Stimulated activated memory B cell treated with anti-CD40 and anti-IgM and Interleukin-4, amounts not matched to agents 10 μg/mL and 1 μg/mL and 100 μg/mL, for 72 hours (primary cell): ENCODE data around the gene FZD10.

Source experiments
- ATAC-seq: fragments of 150-1000 bp; cut with Tn5 transposase; 2 replicates; pipeline ENCODE4 v1.10.0; 2021
- H3K27ac Mint-ChIP-seq: one replicate; pipeline ENCODE4 v1.8.0; 2022; ENCODE audit warnings: mild to moderate bottlenecking, mixed read lengths
- H3K27me3 Mint-ChIP-seq: one replicate; pipeline ENCODE4 v1.8.0; 2022; ENCODE audit warnings: mixed read lengths
- H3K36me3 Mint-ChIP-seq: one replicate; pipeline ENCODE4 v1.8.0; 2022; ENCODE audit warnings: mixed read lengths
- H3K4me1 Mint-ChIP-seq: one replicate; pipeline ENCODE4 v1.8.0; 2022; ENCODE audit warnings: mixed read lengths
- H3K4me3 Mint-ChIP-seq: one replicate; pipeline ENCODE4 v1.8.0; 2022; ENCODE audit warnings: mild to moderate bottlenecking, moderate library complexity, mixed read lengths
- H3K9me3 Mint-ChIP-seq: one replicate; pipeline ENCODE4 v1.8.0; 2022; ENCODE audit warnings: mixed read lengths

The FZD10 gene, protein sequence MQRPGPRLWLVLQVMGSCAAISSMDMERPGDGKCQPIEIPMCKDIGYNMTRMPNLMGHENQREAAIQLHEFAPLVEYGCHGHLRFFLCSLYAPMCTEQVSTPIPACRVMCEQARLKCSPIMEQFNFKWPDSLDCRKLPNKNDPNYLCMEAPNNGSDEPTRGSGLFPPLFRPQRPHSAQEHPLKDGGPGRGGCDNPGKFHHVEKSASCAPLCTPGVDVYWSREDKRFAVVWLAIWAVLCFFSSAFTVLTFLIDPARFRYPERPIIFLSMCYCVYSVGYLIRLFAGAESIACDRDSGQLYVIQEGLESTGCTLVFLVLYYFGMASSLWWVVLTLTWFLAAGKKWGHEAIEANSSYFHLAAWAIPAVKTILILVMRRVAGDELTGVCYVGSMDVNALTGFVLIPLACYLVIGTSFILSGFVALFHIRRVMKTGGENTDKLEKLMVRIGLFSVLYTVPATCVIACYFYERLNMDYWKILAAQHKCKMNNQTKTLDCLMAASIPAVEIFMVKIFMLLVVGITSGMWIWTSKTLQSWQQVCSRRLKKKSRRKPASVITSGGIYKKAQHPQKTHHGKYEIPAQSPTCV

DNA sequence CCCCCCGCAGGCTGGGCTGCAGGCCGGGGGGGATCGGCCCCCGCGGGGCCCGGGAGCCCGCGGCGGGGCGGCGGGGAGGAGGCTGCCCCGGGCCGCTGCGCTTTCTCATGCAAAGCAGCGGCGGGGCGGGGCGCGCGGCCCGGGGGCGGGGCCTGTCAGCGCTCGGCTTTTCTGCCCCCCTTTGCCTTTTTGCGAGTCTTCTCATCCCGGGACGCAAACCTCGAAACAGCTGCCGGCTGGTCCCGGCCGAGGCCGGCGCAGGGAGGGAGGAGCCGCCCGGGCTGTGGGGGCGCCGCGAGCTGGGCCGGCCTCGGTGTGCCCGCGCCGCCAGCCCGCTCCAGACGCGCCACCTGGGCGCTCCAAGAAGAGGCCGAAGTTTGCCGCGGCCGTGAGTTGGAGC is at the start of gene FZD10:
TSS of gene FZD10 (plus strand) at position 198 of the 400 bp plus-strand sequence. CDS start 479 bp downstream, outside the sequence.
- Mint-ChIP-seq H3K27ac (no peak within 1 kb of the TSS), H3K36me3 (peaks cover 5% of the 10 kb centered on the region)
- ATAC-seq: no peak

DNA sequence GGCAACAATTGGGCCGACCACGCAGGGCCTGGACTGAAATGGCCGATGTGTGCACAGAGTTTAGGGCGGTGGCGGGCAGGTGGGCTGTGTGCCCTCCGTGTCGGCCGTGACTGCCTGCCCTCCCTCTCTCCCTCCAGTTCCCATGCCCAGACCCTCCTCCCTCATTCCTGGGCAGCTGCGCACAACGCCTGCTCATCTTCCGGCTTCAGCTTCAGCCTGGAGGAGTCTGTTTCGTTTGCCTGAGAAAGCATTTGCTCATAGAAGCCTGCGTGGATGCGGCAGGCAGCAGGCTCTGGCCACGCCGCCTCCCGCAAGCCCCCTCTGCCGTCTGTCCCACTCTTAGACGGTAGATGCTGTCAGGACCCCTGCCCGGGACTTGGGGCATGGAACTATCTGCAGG is 47.3 kb upstream of the FZD10 start:
- Mint-ChIP-seq H3K27ac (no peak overlapping the region), H3K4me3 (no peak overlapping the region), H3K4me1 (no peaks in the 10 kb centered on the region), H3K9me3 (peaks cover 11% of the 10 kb centered on the region), H3K27me3 (no peaks in the 10 kb centered on the region), H3K36me3 (no peaks in the 10 kb centered on the region)
- ATAC-seq: no peak

More for the DNA sequence above, at the start of gene FZD10:
- H3K4me3 Mint-ChIP-seq: peak within 1 kb of the TSS; percentile 37
- no peaks in the 10 kb centered on the region for H3K4me1 Mint-ChIP-seq
- H3K9me3 Mint-ChIP-seq: peaks cover under 1% of the 10 kb centered on the region
- peaks cover 27% of the 10 kb centered on the region for H3K27me3 Mint-ChIP-seq

DNA sequence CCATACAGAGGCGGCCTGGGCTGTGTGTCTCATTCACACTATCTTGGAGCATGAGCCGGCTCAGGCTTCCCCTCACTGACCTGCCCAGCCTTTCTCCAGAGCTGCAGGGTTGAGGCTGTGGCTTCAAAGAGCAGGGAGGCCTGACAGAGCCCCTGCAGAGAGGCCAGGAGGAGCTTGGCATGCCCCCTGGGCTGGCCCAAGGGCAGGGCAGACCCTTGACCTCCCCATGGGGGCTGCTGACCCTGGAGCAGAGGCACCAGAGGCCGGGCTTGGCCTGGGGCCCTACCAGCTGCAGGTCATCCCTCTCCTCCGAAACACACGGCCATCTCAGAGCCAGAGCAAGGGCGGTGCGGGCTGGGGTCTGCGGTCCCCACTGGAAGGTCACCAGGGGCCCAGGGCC is 46.6 kb upstream of the FZD10 start:
- Mint-ChIP-seq H3K36me3 (no peaks in the 10 kb centered on the region), H3K4me3 (no peak overlapping the region), H3K9me3 (peaks cover 7% of the 10 kb centered on the region), H3K27ac (no peak overlapping the region), H3K4me1 (no peaks in the 10 kb centered on the region), H3K27me3 (peaks cover 7% of the 10 kb centered on the region)
- ATAC-seq: no peak

DNA sequence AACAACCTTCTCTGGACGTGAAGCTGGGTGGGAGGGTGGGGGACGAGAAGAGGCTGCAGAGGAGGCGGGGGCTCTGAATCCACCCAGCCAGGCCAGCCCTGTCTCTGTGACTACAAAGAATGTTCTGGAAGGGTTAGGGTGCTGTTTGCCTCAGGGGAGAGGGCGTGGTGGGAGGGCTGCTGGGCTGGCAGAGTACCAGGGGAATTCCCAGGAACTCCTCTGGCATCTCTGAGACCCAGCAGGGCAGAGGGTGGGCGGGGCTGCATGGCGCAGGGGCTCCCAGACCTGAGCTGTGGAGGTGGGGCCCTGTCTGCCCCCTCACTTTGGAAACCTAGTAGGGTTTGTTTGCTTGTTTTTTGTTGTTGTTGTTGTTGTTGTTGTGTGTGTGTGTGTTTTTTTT is 45.5 kb upstream of the FZD10 start:
- Mint-ChIP-seq H3K27me3 (peaks cover 10% of the 10 kb centered on the region), H3K4me1 (no peaks in the 10 kb centered on the region), H3K36me3 (no peaks in the 10 kb centered on the region), H3K4me3 (no peak overlapping the region), H3K9me3 (peaks cover 7% of the 10 kb centered on the region), H3K27ac (no peak overlapping the region)
- no peak for ATAC-seq

DNA sequence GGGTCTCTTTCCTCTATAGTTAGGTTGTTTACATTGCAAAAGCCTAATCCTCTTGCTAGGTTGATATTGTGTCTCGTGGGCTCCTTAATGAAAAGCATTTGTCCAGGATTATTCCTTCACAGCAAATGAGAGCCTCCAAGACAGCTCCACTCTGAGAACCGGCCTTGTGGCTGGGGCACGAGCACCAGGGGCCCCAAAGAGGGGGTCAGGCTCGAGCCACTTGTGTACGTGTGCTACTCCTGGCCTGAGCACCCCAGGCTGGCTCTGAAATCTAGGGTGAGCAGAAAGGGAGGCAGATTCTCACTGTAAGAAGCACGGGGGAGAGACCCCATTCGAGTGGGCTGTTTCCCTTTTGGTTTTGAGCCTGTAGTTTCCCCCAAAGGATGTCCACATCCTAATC is 45.0 kb upstream of the FZD10 start:
- Mint-ChIP-seq H3K4me3 (no peak overlapping the region), H3K4me1 (no peaks in the 10 kb centered on the region), H3K36me3 (no peaks in the 10 kb centered on the region), H3K27ac (no peak overlapping the region), H3K9me3 (peaks cover 7% of the 10 kb centered on the region), H3K27me3 (peaks cover 10% of the 10 kb centered on the region)
- ATAC-seq: no peak

DNA sequence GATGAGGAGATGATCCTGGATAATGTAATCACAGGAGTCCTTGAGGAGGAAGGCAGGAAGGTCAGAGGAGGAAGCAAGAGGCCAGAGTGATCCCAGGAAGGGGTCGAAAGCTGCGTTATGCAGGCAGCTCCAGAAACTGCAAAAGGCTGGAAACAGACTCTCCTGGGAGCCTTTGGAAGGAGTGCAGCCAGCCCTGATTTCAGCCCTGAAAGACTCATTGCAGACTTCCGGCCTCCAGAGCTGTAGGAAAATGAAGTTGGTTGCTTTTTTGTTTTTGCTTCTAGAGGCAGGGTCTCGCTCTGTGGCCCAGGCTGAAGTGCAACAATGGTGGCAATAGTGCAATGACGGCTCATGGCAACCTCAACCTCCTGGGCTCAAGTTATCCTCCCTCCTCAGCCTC is 44.6 kb upstream of the FZD10 start:
- Mint-ChIP-seq H3K9me3 (peaks cover 7% of the 10 kb centered on the region), H3K27me3 (peaks cover 10% of the 10 kb centered on the region), H3K4me3 (no peak overlapping the region), H3K27ac (no peak overlapping the region), H3K36me3 (no peaks in the 10 kb centered on the region), H3K4me1 (no peaks in the 10 kb centered on the region)
- no peak for ATAC-seq

DNA sequence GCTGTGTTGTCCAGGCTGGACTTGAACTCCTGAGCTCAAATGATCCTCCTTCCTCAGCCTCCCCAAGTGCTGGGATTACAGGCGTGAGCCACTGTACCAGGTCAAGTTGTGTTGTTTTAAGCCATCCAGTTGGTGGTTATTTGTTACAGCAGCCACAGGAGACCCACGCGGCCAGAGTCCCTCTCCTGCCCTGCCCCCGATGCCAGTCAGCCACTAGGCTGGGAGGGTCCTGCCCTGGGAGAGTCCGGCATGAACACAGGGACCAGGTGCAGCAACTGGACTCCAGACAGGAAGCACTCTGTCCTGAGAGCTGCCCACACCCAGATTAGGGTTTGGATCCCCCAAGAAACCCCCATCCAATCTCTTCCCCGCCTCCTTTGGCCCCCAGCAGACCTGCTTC is 44.1 kb upstream of the FZD10 start:
- Mint-ChIP-seq H3K4me1 (no peaks in the 10 kb centered on the region), H3K9me3 (peaks cover 7% of the 10 kb centered on the region), H3K27ac (no peak overlapping the region), H3K36me3 (no peaks in the 10 kb centered on the region), H3K27me3 (peaks cover 10% of the 10 kb centered on the region), H3K4me3 (no peak overlapping the region)
- no peak for ATAC-seq

DNA sequence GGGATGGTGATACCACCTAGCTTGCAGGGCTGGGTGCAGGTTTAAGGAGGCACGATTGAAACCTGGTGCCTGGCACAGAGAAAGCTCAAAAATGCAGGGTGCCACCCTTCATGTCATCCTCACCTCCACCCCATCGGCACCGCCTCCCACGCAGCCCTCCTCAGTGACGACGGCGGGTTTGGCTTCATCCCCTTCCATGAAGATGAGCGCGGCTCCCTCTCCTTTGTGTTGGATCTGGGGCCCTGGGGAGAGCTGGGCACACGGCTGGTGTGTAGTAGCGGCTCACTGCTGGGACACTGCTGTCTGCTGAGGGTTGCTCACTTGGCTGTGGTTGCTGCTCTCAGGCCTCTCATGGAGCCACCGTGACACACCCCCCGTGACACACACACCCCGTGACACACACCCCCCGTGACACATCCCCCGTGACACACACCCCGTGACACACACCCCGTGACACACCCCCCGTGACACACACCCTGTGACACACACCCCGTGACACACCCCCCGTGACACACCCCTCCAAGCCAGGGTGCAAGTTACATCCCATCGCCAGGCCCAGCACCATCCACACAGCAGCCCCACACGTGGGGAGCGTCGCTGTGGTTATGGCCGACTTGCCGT is 42.9 kb upstream of the FZD10 start:
- Mint-ChIP-seq H3K27me3 (peaks cover 10% of the 10 kb centered on the region), H3K4me3 (no peak overlapping the region), H3K4me1 (no peaks in the 10 kb centered on the region), H3K36me3 (no peaks in the 10 kb centered on the region), H3K27ac (no peak overlapping the region), H3K9me3 (peaks cover 4% of the 10 kb centered on the region)
- peak; percentile 59 for ATAC-seq

DNA sequence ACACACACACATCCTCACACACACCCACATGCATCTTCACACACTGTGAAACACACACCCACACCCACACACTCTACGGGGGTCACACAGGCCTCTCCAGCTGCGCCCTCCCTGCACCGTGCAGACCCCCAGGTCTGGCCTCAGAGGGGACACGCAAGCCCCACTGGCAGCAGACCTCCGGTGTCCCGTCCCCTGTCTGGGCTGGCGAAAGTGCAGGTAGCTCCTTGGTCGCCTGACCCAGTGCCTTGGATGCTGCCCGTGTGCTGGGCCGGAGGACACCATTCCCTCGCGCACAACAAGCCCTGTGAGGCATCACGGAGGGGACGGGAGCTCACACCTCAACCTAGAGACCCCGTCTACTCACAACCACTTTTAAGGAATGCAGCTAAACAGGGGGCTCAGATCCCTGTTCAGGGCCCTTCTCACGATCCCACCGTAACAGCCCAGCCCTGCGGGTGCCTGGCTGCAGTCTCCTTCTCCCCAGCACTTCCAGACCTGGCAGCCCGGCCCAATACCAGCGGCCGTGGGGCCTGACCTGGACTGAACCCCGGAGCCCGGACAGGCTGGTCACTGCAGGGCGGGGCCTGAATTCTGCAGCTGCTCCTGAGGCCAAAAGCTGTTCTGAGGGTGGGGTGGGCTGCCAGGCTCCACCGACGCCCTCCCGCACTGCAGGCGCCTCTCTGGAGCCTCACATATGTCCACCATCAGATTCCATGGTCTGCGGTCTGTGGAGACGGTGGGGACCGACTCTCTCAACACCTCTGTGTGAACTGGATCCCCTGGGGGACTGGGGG is 42.1 kb upstream of the FZD10 start:
- H3K4me1 Mint-ChIP-seq: no peaks in the 10 kb centered on the region
- no peak overlapping the region for H3K4me3 Mint-ChIP-seq
- H3K27ac Mint-ChIP-seq: no peak overlapping the region
- peaks cover 4% of the 10 kb centered on the region for H3K9me3 Mint-ChIP-seq
- no peak for ATAC-seq
- peaks cover 10% of the 10 kb centered on the region for H3K27me3 Mint-ChIP-seq
- no peaks in the 10 kb centered on the region for H3K36me3 Mint-ChIP-seq

DNA sequence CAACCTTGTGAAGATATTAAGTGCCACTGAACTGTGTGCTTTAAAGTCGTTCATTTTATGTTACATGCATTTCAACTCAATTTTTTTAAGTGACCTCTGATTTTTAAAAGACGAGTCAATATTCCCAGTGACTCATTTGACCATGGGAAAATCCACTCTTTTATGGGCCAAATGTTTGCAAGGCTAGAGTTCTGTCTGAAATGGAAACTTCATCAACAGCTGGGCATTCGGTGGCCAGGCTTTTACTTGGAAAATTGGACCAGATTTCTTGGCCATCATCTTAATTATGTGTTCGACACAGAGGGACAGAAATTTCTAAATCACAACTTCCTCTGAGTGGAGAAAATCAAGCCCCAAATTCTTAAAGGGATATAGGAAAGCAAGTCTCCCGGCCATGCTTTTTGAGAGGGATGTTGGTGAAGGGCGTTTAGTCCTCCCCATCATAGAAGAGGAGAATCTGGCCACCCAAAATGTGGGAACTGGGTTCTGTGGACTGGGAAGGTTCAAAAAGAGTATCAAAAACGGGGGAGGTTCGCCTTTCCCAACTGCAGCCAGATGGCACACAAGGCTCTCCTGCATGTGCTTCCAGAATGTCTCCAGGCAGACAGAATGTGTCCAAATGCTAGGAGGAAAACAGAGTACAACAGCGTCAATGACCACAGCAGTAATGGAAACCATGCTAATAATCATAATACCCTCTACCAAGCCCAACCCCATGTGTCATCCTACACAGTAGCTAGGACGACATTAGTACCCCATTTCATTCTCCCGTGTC is 40.9 kb upstream of the FZD10 start:
- no peak for ATAC-seq
- Mint-ChIP-seq H3K4me1 (no peaks in the 10 kb centered on the region), H3K9me3 (peaks cover 7% of the 10 kb centered on the region), H3K27ac (no peak overlapping the region), H3K27me3 (peaks cover 10% of the 10 kb centered on the region), H3K4me3 (no peak overlapping the region), H3K36me3 (no peaks in the 10 kb centered on the region)

DNA sequence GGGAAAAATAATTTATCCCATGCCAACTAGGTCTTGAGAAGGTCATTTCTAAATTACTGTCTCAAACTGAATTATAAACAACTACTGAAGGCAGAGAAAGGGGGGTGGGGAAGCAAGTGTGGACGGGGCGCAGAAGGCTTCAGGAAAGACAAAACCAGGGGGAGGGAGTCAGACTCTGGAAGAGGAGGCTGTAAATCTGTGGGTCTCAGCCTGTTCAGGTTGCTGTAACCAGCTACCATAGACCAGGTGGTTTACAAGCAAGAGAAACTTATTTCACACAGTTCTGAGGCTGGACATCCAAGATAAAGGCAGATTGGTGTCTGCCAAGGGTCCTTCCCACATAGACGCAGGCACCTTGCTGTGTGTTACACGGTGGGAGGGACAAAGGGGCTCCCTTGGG is 39.9 kb upstream of the FZD10 start:
- H3K27me3 Mint-ChIP-seq: peaks cover 10% of the 10 kb centered on the region
- H3K27ac Mint-ChIP-seq: no peak overlapping the region
- H3K4me3 Mint-ChIP-seq: no peak overlapping the region
- no peaks in the 10 kb centered on the region for H3K4me1 Mint-ChIP-seq
- no peak for ATAC-seq
- H3K36me3 Mint-ChIP-seq: no peaks in the 10 kb centered on the region
- H3K9me3 Mint-ChIP-seq: peaks cover 7% of the 10 kb centered on the region

DNA sequence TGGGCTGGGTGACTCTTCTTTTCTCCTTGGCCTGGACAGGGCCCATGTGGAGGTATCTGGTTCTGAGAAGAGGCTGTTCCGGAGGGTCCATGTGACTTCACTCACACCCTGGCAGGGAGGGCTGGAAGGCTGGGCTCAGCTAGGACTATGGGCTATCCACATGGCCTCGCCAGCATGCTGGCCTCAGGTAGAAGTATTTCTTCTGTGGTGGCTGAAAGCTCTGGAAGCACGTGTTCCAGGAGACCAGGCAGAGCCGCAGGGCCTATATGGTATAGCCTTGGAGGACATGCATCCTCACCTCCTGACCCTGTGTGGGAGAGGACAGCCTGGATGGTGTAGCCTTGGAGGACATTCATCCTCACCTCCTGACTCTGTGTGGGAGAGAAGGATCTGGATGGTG is 38.2 kb upstream of the FZD10 start:
- Mint-ChIP-seq H3K27me3 (peaks cover 10% of the 10 kb centered on the region), H3K4me3 (no peak overlapping the region), H3K4me1 (no peaks in the 10 kb centered on the region), H3K27ac (no peak overlapping the region), H3K36me3 (no peaks in the 10 kb centered on the region), H3K9me3 (peaks cover 8% of the 10 kb centered on the region)
- ATAC-seq: no peak

DNA sequence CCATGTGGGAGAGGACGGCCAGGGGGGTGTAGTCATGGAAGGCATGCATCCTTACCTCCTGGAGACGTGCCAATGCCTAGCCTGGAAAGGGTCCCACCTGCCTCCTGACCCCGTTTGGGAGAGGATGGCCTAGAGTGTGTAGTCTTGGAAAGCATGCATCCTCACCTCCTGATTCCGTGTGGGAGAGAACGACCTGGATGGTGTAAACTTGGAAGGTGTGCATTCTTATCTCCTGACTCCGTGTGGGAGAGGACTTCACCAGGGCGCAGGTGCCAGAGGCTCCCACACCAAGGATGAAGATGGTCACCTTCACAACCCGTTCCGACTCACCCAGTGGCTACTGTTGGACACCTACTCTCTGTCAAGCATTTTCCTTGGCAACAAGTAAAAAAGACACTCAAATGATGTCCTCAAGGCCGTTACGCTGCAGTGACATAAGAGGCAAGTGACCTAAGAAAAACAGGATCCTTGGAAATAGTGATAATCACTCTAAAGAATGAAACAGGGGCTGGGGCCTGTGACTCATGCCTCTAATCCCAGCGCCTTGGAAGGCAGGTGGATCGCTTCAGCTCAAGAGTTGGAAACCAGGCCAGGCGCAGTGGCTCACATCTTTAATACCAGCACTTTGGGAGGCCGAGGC is 37.5 kb upstream of the FZD10 start:
- Mint-ChIP-seq H3K36me3 (no peaks in the 10 kb centered on the region), H3K9me3 (peaks cover 10% of the 10 kb centered on the region), H3K27ac (no peak overlapping the region), H3K4me3 (no peak overlapping the region), H3K27me3 (peaks cover 10% of the 10 kb centered on the region), H3K4me1 (no peaks in the 10 kb centered on the region)
- no peak for ATAC-seq

DNA sequence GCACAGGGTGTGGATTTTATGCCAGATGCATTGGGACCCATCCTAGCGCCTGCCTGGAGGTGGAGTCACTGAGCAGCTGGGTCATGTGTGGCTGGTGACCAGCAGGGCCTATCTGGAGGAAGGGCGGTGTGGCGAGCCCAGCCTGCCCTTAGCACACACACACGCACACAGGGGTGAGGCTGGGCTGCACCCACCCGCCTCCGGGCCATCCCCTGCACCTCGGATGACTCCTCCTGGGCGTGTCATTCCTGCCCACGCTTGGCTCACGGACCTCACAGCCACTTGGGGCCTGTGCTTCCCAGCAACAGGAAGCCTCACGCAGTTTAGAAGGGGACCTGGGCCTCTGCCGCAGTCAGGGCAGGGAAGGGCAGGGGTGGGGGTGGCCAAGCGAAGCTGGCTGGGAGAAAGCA is 36.2 kb upstream of the FZD10 start:
- Mint-ChIP-seq H3K9me3 (peaks cover 7% of the 10 kb centered on the region), H3K36me3 (no peaks in the 10 kb centered on the region), H3K27ac (no peak overlapping the region), H3K4me1 (no peaks in the 10 kb centered on the region), H3K4me3 (no peak overlapping the region), H3K27me3 (no peaks in the 10 kb centered on the region)
- ATAC-seq: no peak
